Stimulated activated naive CD8-positive, alpha-beta T cell treated with anti-CD3 and anti-CD28 coated beads, Interleukin-15, Interleukin-2, amounts not matched to agents 100 U/mL and 50 U/mL, for 24 hours (primary cell): ENCODE measurements around the gene CPA5.

Experiments
- ATAC-seq: fragments of 150-1000 bp; cut with Tn5 transposase; one replicate; pipeline ENCODE4 v1.10.0; 2021
- DNase-seq: peaks from one replicate; pipeline ENCODE4 v3.0.0; 2021

CPA5 gene

GRCh38 chr7:130333832-130334231 is 10.8 kb upstream of the CPA5 start:
- DNase-seq (no peak), ATAC-seq (no peak)

GRCh38 chr7:130334274-130334673 is 10.3 kb upstream of the CPA5 start:
- ATAC-seq (no peak), DNase-seq (no peak)

GRCh38 chr7:130337410-130337971 is 7.1 kb upstream of the CPA5 start:
- DNase-seq, result no peak
- no peak for ATAC-seq

GRCh38 chr7:130338233-130338632 is 6.4 kb upstream of the CPA5 start:
- ATAC-seq, result no peak

GRCh38 chr7:130341882-130342281 is 2.7 kb upstream of the CPA5 start:
- ATAC-seq, result no peak
- DNase-seq, result no peak

More at GRCh38 chr7:130338233-130338632, 6.4 kb upstream of the CPA5 start:
- DNase-seq, result no peak

- ATAC-seq, result no peak
- DNase-seq, result no peak
Observed at GRCh38 chr7:130342701-130343380, 1.8 kb upstream of the CPA5 start.

GRCh38 chr7:130345136-130345535 is 520 bp downstream of the CPA5 start:
- no peak for DNase-seq

GRCh38 chr7:130345725-130346124 is 1.1 kb downstream of the CPA5 start:
- no peak for DNase-seq
- no peak for ATAC-seq

More at GRCh38 chr7:130345136-130345535, 520 bp downstream of the CPA5 start:
- ATAC-seq, result no peak

- DNase-seq, result no peak
- ATAC-seq, result no peak
Observed at GRCh38 chr7:130346177-130346905, 1.7 kb downstream of the CPA5 start.

- no peak for ATAC-seq
- no peak for DNase-seq
Observed at GRCh38 chr7:130346941-130347340, 2.3 kb downstream of the CPA5 start.

- ATAC-seq (no peak), DNase-seq (no peak)
Observed at GRCh38 chr7:130349911-130350782, 5.5 kb downstream of the CPA5 start.

- DNase-seq (no peak), ATAC-seq (peak; percentile 70)
Observed at GRCh38 chr7:130350945-130351790, 6.6 kb downstream of the CPA5 start.

- DNase-seq (no peak), ATAC-seq (no peak)
Observed at GRCh38 chr7:130351791-130352090, 7.1 kb downstream of the CPA5 start.

GRCh38 chr7:130352194-130353074 is 7.8 kb downstream of the CPA5 start:
- ATAC-seq (no peak), DNase-seq (no peak)

- no peak for DNase-seq
- no peak for ATAC-seq
Observed at GRCh38 chr7:130353196-130353595, 8.6 kb downstream of the CPA5 start.

GRCh38 chr7:130356121-130356875 is 11.7 kb downstream of the CPA5 start:
- DNase-seq, result no peak

GRCh38 chr7:130356876-130357611 is 12.4 kb downstream of the CPA5 start:
- DNase-seq (no peak), ATAC-seq (no peak)

More at GRCh38 chr7:130356121-130356875, 11.7 kb downstream of the CPA5 start:
- ATAC-seq, result no peak

GRCh38 chr7:130358471-130358870 is 13.9 kb downstream of the CPA5 start:
- DNase-seq (no peak), ATAC-seq (no peak)

- DNase-seq, result no peak
- no peak for ATAC-seq
Observed at GRCh38 chr7:130359276-130359857, 14.8 kb downstream of the CPA5 start.
